Body of pancreas (tissue), 4 donors: ENCODE results near the gene RPS14.

Experiments used
- POLR2A ChIP-seq, 3 donors: fragments of 450-650 bp; IDR thresholded peaks; one replicate each; pipeline ENCODE4 v1.6.1; 2016; ENCODE audit warnings: antibody characterized with exemption in 3 of 3, mild to moderate bottlenecking in 2 of 3
- TF ChIP-seq, protein P1 (sequence below), 7 experiments: fragments of 450-650 bp in 4 of 7; fragments of 200-600 bp in 3 of 7; sonication (generic) in 3 of 7; IDR thresholded peaks; one replicate each; pipeline ENCODE4 v1.5.1; 2016 to 2019; ENCODE audit warnings: antibody characterized with exemption in 7 of 7

DNA sequence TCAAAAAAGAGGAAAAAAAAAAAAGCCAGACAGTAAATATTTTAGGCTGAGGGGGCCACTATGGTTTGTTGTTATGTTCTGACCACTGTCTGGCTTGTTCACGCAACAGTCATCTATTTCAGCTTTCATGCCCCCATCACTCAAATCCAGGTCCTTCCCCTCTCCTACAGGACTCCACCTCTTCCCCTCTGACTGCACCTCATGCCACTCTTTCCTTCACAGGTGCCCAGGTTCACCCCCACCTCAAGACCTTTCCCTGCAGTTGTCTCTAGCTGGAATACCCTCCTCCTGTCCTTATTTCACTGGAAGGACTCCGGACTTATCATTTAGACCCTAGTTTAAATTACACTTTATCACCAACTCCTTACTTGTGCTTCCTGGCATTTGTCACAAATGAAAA lies 3.5 kb downstream of the RPS14 start:
- no peak for TF ChIP-seq POLR2A (IDR thresholded peaks at IDR 0.05)
- TF ChIP-seq, protein P1, sequence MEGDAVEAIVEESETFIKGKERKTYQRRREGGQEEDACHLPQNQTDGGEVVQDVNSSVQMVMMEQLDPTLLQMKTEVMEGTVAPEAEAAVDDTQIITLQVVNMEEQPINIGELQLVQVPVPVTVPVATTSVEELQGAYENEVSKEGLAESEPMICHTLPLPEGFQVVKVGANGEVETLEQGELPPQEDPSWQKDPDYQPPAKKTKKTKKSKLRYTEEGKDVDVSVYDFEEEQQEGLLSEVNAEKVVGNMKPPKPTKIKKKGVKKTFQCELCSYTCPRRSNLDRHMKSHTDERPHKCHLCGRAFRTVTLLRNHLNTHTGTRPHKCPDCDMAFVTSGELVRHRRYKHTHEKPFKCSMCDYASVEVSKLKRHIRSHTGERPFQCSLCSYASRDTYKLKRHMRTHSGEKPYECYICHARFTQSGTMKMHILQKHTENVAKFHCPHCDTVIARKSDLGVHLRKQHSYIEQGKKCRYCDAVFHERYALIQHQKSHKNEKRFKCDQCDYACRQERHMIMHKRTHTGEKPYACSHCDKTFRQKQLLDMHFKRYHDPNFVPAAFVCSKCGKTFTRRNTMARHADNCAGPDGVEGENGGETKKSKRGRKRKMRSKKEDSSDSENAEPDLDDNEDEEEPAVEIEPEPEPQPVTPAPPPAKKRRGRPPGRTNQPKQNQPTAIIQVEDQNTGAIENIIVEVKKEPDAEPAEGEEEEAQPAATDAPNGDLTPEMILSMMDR (IDR thresholded peaks at IDR 0.05) = no peak
